ENCODE measurements around the gene GINS3.

The GINS3 gene

GRCh38 chr16:58392215-58393137, at the start of gene GINS3:
Gene GINS3 (plus strand): TSS chr16:58392471. CDS start chr16:58392602, 131 bp downstream.
- no peaks in the 10 kb centered on the region for H3K36me3 ChIP-seq (ENCODE audit: control insufficient read depth, insufficient read depth, low read length)
- no peaks in the 10 kb centered on the region for H3K27me3 ChIP-seq (ENCODE audit: control insufficient read depth, insufficient read depth, low read length)
- no peak within 1 kb of the TSS for H3K27ac ChIP-seq (ENCODE audit: low read length)
- no CpG with 5 or more reads among the region's 67 CpGs for WGBS (ENCODE audit: insufficient coverage, insufficient read length)
- peak within 1 kb of the TSS; percentile 99 for H3K4me3 ChIP-seq (ENCODE audit: low read length)
- DNase-seq (ENCODE audit: low read depth, low spot score): peak; percentile 67
- H3K9me3 ChIP-seq (ENCODE audit: control insufficient read depth, insufficient read depth, low read length): no peaks in the 10 kb centered on the region
- H3K4me1 ChIP-seq (ENCODE audit: control insufficient read depth, insufficient read depth, low read length): no peaks in the 10 kb centered on the region

- no peak overlapping the region for H3K4me3 ChIP-seq (ENCODE audit: low read length)
- no peaks in the 10 kb centered on the region for H3K4me1 ChIP-seq (ENCODE audit: control insufficient read depth, insufficient read depth, low read length)
- no peak overlapping the region for H3K27ac ChIP-seq (ENCODE audit: low read length)
- DNase-seq (ENCODE audit: low read depth, low spot score): no peak
- WGBS (ENCODE audit: insufficient coverage, insufficient read length): no CpG with 5 or more reads among the region's 4 CpGs
- no peaks in the 10 kb centered on the region for H3K36me3 ChIP-seq (ENCODE audit: control insufficient read depth, insufficient read depth, low read length)
- H3K27me3 ChIP-seq (ENCODE audit: control insufficient read depth, insufficient read depth, low read length): no peaks in the 10 kb centered on the region
- H3K9me3 ChIP-seq (ENCODE audit: control insufficient read depth, insufficient read depth, low read length): no peaks in the 10 kb centered on the region
Measured at GRCh38 chr16:58343562-58343961, 48.7 kb upstream of the GINS3 start.

GRCh38 chr16:58345574-58346354, 46.5 kb upstream of the GINS3 start:
- Histone ChIP-seq H3K27ac (ENCODE audit: low read length) (no peak overlapping the region), H3K4me1 (ENCODE audit: control insufficient read depth, insufficient read depth, low read length) (no peaks in the 10 kb centered on the region), H3K27me3 (ENCODE audit: control insufficient read depth, insufficient read depth, low read length) (0 out of 2 replicates have a peak, but pooled peaks cover 2% of the 10 kb centered on the region), H3K4me3 (ENCODE audit: low read length) (no peak overlapping the region), H3K36me3 (ENCODE audit: control insufficient read depth, insufficient read depth, low read length) (no peaks in the 10 kb centered on the region), H3K9me3 (ENCODE audit: control insufficient read depth, insufficient read depth, low read length) (no peaks in the 10 kb centered on the region)
- no peak for DNase-seq (ENCODE audit: low read depth, low spot score)
- WGBS (ENCODE audit: insufficient coverage, insufficient read length): 100% methylated on average over 1 of the region's 14 CpGs

- H3K36me3 ChIP-seq (ENCODE audit: control insufficient read depth, insufficient read depth, low read length): no peaks in the 10 kb centered on the region
- H3K9me3 ChIP-seq (ENCODE audit: control insufficient read depth, insufficient read depth, low read length): no peaks in the 10 kb centered on the region
- no peaks in the 10 kb centered on the region for H3K4me1 ChIP-seq (ENCODE audit: control insufficient read depth, insufficient read depth, low read length)
- DNase-seq (ENCODE audit: low read depth, low spot score): no peak
- H3K27me3 ChIP-seq (ENCODE audit: control insufficient read depth, insufficient read depth, low read length): 0 out of 2 replicates have a peak, but pooled peaks cover 2% of the 10 kb centered on the region
- no peak overlapping the region for H3K4me3 ChIP-seq (ENCODE audit: low read length)
- no CpG with 5 or more reads among the region's 5 CpGs for WGBS (ENCODE audit: insufficient coverage, insufficient read length)
- H3K27ac ChIP-seq (ENCODE audit: low read length): no peak overlapping the region
Measured at GRCh38 chr16:58346831-58347371, 45.4 kb upstream of the GINS3 start.

GRCh38 chr16:58348986-58349385, 43.3 kb upstream of the GINS3 start:
- 0 out of 2 replicates have a peak, but pooled peaks cover 2% of the 10 kb centered on the region for H3K27me3 ChIP-seq (ENCODE audit: control insufficient read depth, insufficient read depth, low read length)
- H3K27ac ChIP-seq (ENCODE audit: low read length): no peak overlapping the region
- H3K4me1 ChIP-seq (ENCODE audit: control insufficient read depth, insufficient read depth, low read length): no peaks in the 10 kb centered on the region
- H3K9me3 ChIP-seq (ENCODE audit: control insufficient read depth, insufficient read depth, low read length): no peaks in the 10 kb centered on the region
- H3K4me3 ChIP-seq (ENCODE audit: low read length): no peak overlapping the region
- DNase-seq (ENCODE audit: low read depth, low spot score): no peak
- H3K36me3 ChIP-seq (ENCODE audit: control insufficient read depth, insufficient read depth, low read length): no peaks in the 10 kb centered on the region
- WGBS (ENCODE audit: insufficient coverage, insufficient read length): no CpG with 5 or more reads among the region's 3 CpGs

GRCh38 chr16:58352690-58353089, 39.6 kb upstream of the GINS3 start:
- Histone ChIP-seq H3K9me3 (ENCODE audit: control insufficient read depth, insufficient read depth, low read length) (no peaks in the 10 kb centered on the region), H3K4me1 (ENCODE audit: control insufficient read depth, insufficient read depth, low read length) (no peaks in the 10 kb centered on the region), H3K27me3 (ENCODE audit: control insufficient read depth, insufficient read depth, low read length) (0 out of 2 replicates have a peak, but pooled peaks cover 2% of the 10 kb centered on the region), H3K4me3 (ENCODE audit: low read length) (no peak overlapping the region), H3K36me3 (ENCODE audit: control insufficient read depth, insufficient read depth, low read length) (no peaks in the 10 kb centered on the region), H3K27ac (ENCODE audit: low read length) (no peak overlapping the region)
- no CpG with 5 or more reads among the region's 8 CpGs for WGBS (ENCODE audit: insufficient coverage, insufficient read length)
- no peak for DNase-seq (ENCODE audit: low read depth, low spot score)

- no peak for DNase-seq (ENCODE audit: low read depth, low spot score)
- H3K4me1 ChIP-seq (ENCODE audit: control insufficient read depth, insufficient read depth, low read length): no peaks in the 10 kb centered on the region
- H3K27me3 ChIP-seq (ENCODE audit: control insufficient read depth, insufficient read depth, low read length): no peaks in the 10 kb centered on the region
- H3K9me3 ChIP-seq (ENCODE audit: control insufficient read depth, insufficient read depth, low read length): no peaks in the 10 kb centered on the region; the same call in 1 of the 2 replicates
- H3K27ac ChIP-seq (ENCODE audit: low read length): no peak overlapping the region
- no peak overlapping the region for H3K4me3 ChIP-seq (ENCODE audit: low read length)
- no peaks in the 10 kb centered on the region for H3K36me3 ChIP-seq (ENCODE audit: control insufficient read depth, insufficient read depth, low read length)
Measured at GRCh38 chr16:58360041-58360634, 32.1 kb upstream of the GINS3 start.

GRCh38 chr16:58361726-58362125, 30.5 kb upstream of the GINS3 start:
- Histone ChIP-seq H3K36me3 (ENCODE audit: control insufficient read depth, insufficient read depth, low read length) (no peaks in the 10 kb centered on the region), H3K27ac (ENCODE audit: low read length) (no peak overlapping the region), H3K4me1 (ENCODE audit: control insufficient read depth, insufficient read depth, low read length) (no peaks in the 10 kb centered on the region), H3K4me3 (ENCODE audit: low read length) (no peak overlapping the region), H3K9me3 (ENCODE audit: control insufficient read depth, insufficient read depth, low read length) (no peaks in the 10 kb centered on the region; the same call in 1 of the 2 replicates), H3K27me3 (ENCODE audit: control insufficient read depth, insufficient read depth, low read length) (no peaks in the 10 kb centered on the region)
- no peak for DNase-seq (ENCODE audit: low read depth, low spot score)

- Histone ChIP-seq H3K36me3 (ENCODE audit: control insufficient read depth, insufficient read depth, low read length) (no peaks in the 10 kb centered on the region), H3K4me3 (ENCODE audit: low read length) (no peak overlapping the region), H3K27ac (ENCODE audit: low read length) (no peak overlapping the region), H3K27me3 (ENCODE audit: control insufficient read depth, insufficient read depth, low read length) (no peaks in the 10 kb centered on the region), H3K9me3 (ENCODE audit: control insufficient read depth, insufficient read depth, low read length) (no peaks in the 10 kb centered on the region; the same call in 1 of the 2 replicates), H3K4me1 (ENCODE audit: control insufficient read depth, insufficient read depth, low read length) (no peaks in the 10 kb centered on the region)
- no peak for DNase-seq (ENCODE audit: low read depth, low spot score)
- no CpG with 5 or more reads among the region's 3 CpGs for WGBS (ENCODE audit: insufficient coverage, insufficient read length)
Measured at GRCh38 chr16:58363746-58364393, 28.4 kb upstream of the GINS3 start.

GRCh38 chr16:58365623-58366022, 26.6 kb upstream of the GINS3 start:
- Histone ChIP-seq H3K27me3 (ENCODE audit: control insufficient read depth, insufficient read depth, low read length) (no peaks in the 10 kb centered on the region), H3K36me3 (ENCODE audit: control insufficient read depth, insufficient read depth, low read length) (no peaks in the 10 kb centered on the region), H3K4me1 (ENCODE audit: control insufficient read depth, insufficient read depth, low read length) (no peaks in the 10 kb centered on the region), H3K4me3 (ENCODE audit: low read length) (no peak overlapping the region), H3K27ac (ENCODE audit: low read length) (no peak overlapping the region), H3K9me3 (ENCODE audit: control insufficient read depth, insufficient read depth, low read length) (no peaks in the 10 kb centered on the region; the same call in 1 of the 2 replicates)
- DNase-seq (ENCODE audit: low read depth, low spot score): no peak
- WGBS (ENCODE audit: insufficient coverage, insufficient read length): no CpG with 5 or more reads among the region's 2 CpGs
